Tibial nerve (tissue), 4 donors: Measurements from ENCODE around the gene UBLCP1.

Experiments
- EP300 ChIP-seq, 2 donors: sonication (generic); formaldehyde crosslinking; IDR thresholded peaks; one replicate each; pipeline ENCODE4 v1.6.1; 2017; ENCODE audit warnings: antibody characterized with exemption in 2 of 2, mild to moderate bottlenecking in 1 of 2
- POLR2A ChIP-seq, 2 donors: fragments of 450-650 bp; IDR thresholded peaks; one replicate each; pipeline ENCODE4 v1.6.1; 2017; ENCODE audit warnings: antibody characterized with exemption in 2 of 2, mild to moderate bottlenecking in 2 of 2, moderate library complexity in 2 of 2
- TF ChIP-seq, protein P1 (sequence below), 5 experiments: fragments of 200-600 bp in 3 of 5; fragments of 450-650 bp in 2 of 5; sonication (generic) in 3 of 5; IDR thresholded peaks; one replicate each; pipeline ENCODE4 v1.5.1; 2016 to 2019; ENCODE audit warnings: antibody characterized with exemption in 5 of 5, mild to moderate bottlenecking in 3 of 5, moderate library complexity in 2 of 5

DNA sequence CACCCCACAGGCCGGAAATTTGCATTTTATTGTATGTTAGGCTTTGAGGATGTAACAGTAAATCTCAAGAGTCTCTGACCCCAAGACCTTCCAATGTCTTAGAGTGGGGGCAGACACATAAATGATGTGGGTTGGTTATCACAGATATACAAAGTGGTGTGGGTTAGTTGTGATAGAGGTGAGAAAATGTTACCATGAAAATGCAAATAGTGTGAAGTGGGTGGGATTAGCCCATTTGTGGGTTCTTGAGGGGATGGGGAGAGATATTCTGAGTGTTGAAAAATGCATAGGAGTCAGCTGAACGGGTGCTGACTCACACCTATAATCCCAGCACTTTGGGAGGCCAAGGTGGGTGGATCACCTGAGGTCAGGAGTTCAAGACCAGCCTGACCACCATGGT, 45.9 kb upstream of the UBLCP1 start:
- no peak for TF ChIP-seq POLR2A (IDR thresholded peaks at IDR 0.05)
- TF ChIP-seq, protein P1, sequence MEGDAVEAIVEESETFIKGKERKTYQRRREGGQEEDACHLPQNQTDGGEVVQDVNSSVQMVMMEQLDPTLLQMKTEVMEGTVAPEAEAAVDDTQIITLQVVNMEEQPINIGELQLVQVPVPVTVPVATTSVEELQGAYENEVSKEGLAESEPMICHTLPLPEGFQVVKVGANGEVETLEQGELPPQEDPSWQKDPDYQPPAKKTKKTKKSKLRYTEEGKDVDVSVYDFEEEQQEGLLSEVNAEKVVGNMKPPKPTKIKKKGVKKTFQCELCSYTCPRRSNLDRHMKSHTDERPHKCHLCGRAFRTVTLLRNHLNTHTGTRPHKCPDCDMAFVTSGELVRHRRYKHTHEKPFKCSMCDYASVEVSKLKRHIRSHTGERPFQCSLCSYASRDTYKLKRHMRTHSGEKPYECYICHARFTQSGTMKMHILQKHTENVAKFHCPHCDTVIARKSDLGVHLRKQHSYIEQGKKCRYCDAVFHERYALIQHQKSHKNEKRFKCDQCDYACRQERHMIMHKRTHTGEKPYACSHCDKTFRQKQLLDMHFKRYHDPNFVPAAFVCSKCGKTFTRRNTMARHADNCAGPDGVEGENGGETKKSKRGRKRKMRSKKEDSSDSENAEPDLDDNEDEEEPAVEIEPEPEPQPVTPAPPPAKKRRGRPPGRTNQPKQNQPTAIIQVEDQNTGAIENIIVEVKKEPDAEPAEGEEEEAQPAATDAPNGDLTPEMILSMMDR (IDR thresholded peaks at IDR 0.05) = no peak
- TF ChIP-seq EP300 (IDR thresholded peaks at IDR 0.05) = no peak
